ENCODE measurements around the gene PSTPIP2.
"Not testable (repeated sequence)": the region's sequence is repeated elsewhere in the genome, so short reads cannot be mapped to it uniquely, and the experiment has no call there.

The PSTPIP2 gene

DNA sequence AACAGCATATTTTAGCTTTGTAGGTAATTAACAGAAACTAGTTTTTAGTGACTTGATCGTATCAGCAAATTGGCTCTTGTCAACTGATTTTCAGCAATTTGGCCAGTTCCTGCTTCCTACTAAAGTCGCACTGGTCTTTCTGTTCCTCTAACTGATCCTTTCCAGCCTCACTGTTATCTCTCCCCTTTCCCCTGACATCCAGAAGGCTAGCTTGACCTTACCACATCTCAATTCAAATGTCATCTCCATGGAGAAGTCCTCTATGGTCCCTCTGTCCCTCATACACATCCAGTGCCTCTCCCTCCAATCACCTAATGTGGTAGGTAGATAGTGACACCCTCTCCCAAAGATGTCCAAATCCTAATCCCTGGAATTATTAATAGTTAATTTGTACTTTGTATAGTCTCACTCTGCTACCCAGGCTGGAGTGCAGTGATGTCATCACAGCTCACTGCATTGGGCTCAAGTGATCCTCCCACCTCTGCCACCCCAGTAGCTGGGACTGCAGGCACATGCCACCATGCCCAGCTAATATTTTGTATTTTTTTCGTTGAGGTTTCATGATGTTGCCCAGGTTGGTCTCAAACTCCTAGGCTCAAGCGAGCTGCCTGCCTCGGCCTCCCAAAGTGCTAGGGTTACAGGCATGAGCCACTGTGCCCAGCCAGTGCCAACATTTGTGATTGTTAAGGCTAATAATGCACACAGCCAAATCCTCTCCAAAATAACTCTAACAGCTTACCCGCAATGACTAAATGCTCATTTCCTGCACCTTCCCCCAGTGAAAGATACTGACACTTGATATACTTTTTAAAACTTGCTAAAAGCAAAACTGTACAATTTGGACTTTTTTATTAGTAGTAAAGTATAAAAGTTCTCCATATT lies 16.9 kb downstream of the PSTPIP2 start:
- Histone ChIP-seq H3K36me3 (ENCODE audit: control insufficient read depth, insufficient read depth, low read length) (no peaks in the 10 kb centered on the region), H3K4me1 (ENCODE audit: control insufficient read depth, insufficient read depth, low read length, poor library complexity, severe bottlenecking) (peaks cover 12% of the 10 kb centered on the region), H3K4me3 (ENCODE audit: insufficient read depth, low read depth, low read length, poor library complexity, severe bottlenecking) (no peak overlapping the region), H3K27ac (ENCODE audit: insufficient read depth, low read length, poor library complexity, severe bottlenecking) (peak overlapping the region; percentile 5), H3K9me3 (ENCODE audit: control insufficient read depth, low read length) (no peaks in the 10 kb centered on the region), H3K27me3 (replicated peaks; ENCODE audit: control insufficient read depth, insufficient read depth, low read length, poor library complexity, severe bottlenecking) (no peaks in the 10 kb centered on the region)
- DNase-seq: no peak

DNA sequence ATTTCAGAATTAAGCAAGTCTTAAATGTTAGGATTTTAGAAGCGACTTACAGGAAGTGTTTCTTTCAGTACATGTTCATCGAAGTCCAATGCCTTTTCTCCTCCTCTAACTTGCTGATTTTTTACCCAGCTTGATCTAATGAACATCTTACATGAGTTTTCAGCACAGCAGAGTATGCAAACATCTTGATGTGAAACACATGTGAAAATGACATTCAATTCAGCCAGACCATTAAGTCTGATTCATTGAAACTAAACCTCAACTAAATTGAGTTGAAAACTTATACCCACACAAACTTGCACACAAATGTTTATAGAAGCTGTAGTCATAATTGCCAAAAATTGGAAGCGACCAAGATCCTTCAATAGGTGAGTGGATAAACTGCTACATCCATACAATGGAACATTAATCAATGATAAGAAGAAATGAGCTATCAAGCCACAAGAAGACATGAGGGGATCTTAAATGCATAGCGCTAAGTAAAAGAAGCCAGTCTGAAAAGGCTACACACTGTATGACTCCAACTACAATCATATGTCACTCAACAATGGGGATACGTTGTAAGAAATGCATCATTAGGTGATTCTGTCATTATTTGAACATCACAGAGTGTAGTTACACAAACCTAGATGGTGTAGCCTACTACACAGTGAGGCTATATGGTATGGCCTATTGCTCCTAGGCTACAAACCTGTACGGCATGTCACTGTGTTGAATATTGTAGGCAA lies 18.5 kb downstream of the PSTPIP2 start:
- Histone ChIP-seq H3K27me3 (replicated peaks; ENCODE audit: control insufficient read depth, insufficient read depth, low read length, poor library complexity, severe bottlenecking) (no peaks in the 10 kb centered on the region), H3K9me3 (ENCODE audit: control insufficient read depth, low read length) (no peaks in the 10 kb centered on the region), H3K36me3 (ENCODE audit: control insufficient read depth, insufficient read depth, low read length) (no peaks in the 10 kb centered on the region), H3K4me3 (ENCODE audit: insufficient read depth, low read depth, low read length, poor library complexity, severe bottlenecking) (no peak overlapping the region), H3K27ac (ENCODE audit: insufficient read depth, low read length, poor library complexity, severe bottlenecking) (no peak overlapping the region), H3K4me1 (ENCODE audit: control insufficient read depth, insufficient read depth, low read length, poor library complexity, severe bottlenecking) (peaks cover 12% of the 10 kb centered on the region)
- DNase-seq: no peak

DNA sequence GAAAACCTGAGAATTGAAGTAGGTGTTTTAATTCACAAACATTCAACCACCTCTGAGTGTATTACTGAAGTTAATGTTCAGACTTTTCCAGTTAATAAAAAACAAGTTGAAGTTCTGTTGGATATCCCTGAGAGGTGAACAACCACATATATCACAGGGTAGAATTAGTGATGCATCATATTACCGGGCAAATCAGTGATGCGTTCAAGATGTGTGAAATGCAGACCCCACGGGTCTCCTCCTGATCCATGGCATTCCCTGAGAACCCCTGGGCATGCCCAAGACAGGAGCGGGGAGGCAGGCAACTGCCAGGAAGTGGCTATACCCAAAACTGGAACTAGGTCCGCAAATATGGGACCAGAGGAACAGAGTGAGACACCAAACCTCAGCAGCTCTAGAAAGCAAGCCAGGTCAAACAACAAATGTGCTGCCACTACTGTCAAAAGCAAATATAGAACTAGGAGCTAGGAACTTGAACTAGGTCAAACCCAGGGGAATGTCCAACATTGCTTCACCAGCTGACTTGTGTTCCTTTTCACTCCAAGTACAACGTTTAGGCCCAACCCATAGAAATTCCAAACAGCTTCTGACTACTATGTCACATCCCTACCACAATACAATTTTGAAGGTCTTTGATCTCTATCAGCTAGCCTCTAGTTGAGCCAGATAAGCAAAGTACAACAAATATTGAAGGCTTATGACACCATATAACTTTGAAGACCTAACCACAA lies 20.2 kb downstream of the PSTPIP2 start:
- Histone ChIP-seq H3K4me1 (ENCODE audit: control insufficient read depth, insufficient read depth, low read length, poor library complexity, severe bottlenecking) (peaks cover 12% of the 10 kb centered on the region), H3K4me3 (ENCODE audit: insufficient read depth, low read depth, low read length, poor library complexity, severe bottlenecking) (no peak overlapping the region), H3K36me3 (ENCODE audit: control insufficient read depth, insufficient read depth, low read length) (no peaks in the 10 kb centered on the region), H3K27ac (ENCODE audit: insufficient read depth, low read length, poor library complexity, severe bottlenecking) (no peak overlapping the region), H3K27me3 (replicated peaks; ENCODE audit: control insufficient read depth, insufficient read depth, low read length, poor library complexity, severe bottlenecking) (no peaks in the 10 kb centered on the region), H3K9me3 (ENCODE audit: control insufficient read depth, low read length) (no peaks in the 10 kb centered on the region)
- no peak for DNase-seq

DNA sequence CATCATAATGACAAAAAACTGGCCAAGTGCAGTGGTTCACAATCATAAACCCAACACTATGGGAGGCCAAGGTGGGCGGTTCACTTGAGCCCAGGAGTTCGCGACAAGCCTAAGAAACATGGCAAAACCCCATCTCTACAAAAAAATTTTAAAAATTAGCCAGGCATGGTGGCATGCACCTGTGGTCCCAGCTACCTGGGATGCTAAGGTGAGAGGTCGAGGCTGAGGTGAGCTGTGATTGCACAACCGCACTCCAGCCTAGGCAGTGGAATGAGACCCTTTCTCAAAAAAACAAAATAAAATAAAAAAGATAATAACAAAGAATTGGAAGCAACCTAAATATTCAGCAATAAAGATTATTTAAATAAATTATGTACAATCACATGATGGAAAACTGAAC lies 21.8 kb downstream of the PSTPIP2 start:
- Histone ChIP-seq H3K9me3 (ENCODE audit: control insufficient read depth, low read length) (no peaks in the 10 kb centered on the region), H3K4me1 (ENCODE audit: control insufficient read depth, insufficient read depth, low read length, poor library complexity, severe bottlenecking) (peaks cover 10% of the 10 kb centered on the region), H3K27me3 (replicated peaks; ENCODE audit: control insufficient read depth, insufficient read depth, low read length, poor library complexity, severe bottlenecking) (no peaks in the 10 kb centered on the region), H3K27ac (ENCODE audit: insufficient read depth, low read length, poor library complexity, severe bottlenecking) (no peak overlapping the region), H3K36me3 (ENCODE audit: control insufficient read depth, insufficient read depth, low read length) (no peaks in the 10 kb centered on the region), H3K4me3 (ENCODE audit: insufficient read depth, low read depth, low read length, poor library complexity, severe bottlenecking) (no peak overlapping the region)
- no peak for DNase-seq

DNA sequence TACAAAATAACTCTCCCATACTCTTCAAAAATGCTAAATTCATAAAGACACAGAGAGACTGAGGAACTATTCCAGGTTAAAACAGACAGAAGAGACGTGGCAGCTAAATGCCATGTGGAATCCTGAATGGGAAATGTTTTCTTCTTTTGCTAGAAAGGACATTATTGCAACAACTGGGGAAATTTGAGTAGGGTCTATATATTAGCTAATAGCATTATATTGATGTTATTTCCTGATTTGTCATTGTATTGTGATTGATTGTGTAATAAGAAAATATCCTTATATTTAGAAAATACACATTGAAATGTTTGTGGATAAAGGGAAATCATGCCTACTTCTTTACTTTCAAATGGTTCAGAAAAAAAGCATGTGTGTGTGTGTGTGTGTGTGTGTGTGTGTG lies 23.4 kb downstream of the PSTPIP2 start:
- Histone ChIP-seq H3K4me1 (ENCODE audit: control insufficient read depth, insufficient read depth, low read length, poor library complexity, severe bottlenecking) (peaks cover 6% of the 10 kb centered on the region), H3K36me3 (ENCODE audit: control insufficient read depth, insufficient read depth, low read length) (no peaks in the 10 kb centered on the region), H3K27ac (ENCODE audit: insufficient read depth, low read length, poor library complexity, severe bottlenecking) (no peak overlapping the region), H3K9me3 (ENCODE audit: control insufficient read depth, low read length) (no peaks in the 10 kb centered on the region), H3K4me3 (ENCODE audit: insufficient read depth, low read depth, low read length, poor library complexity, severe bottlenecking) (no peak overlapping the region), H3K27me3 (replicated peaks; ENCODE audit: control insufficient read depth, insufficient read depth, low read length, poor library complexity, severe bottlenecking) (no peaks in the 10 kb centered on the region)
- DNase-seq: no peak

DNA sequence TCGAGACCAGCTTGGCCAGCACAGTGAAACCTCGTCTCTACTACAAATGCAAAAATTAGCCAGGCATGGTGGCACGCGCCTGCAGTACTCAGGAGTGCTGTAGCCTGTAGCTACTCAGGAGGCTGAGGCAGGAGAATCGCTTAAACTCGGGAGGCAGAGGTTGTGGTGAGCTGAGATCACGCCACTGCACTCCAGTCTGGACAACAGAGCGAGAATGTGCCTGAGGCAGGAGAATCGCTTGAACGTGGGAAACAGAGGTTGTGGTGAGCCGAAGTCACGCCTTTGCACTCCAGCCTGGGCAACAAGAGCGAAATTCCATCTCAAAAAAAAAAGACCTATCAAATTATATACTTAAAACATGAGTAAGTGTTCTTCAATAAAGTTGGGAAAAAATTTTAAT lies 24.7 kb downstream of the PSTPIP2 start:
- not testable (repeated sequence) for H3K27me3 ChIP-seq (replicated peaks; ENCODE audit: control insufficient read depth, insufficient read depth, low read length, poor library complexity, severe bottlenecking); H3K4me3 ChIP-seq (ENCODE audit: insufficient read depth, low read depth, low read length, poor library complexity, severe bottlenecking); H3K9me3 ChIP-seq (ENCODE audit: control insufficient read depth, low read length); H3K27ac ChIP-seq (ENCODE audit: insufficient read depth, low read length, poor library complexity, severe bottlenecking); DNase-seq; H3K36me3 ChIP-seq (ENCODE audit: control insufficient read depth, insufficient read depth, low read length)
- peaks cover 11% of the 10 kb centered on the region for H3K4me1 ChIP-seq (ENCODE audit: control insufficient read depth, insufficient read depth, low read length, poor library complexity, severe bottlenecking)

DNA sequence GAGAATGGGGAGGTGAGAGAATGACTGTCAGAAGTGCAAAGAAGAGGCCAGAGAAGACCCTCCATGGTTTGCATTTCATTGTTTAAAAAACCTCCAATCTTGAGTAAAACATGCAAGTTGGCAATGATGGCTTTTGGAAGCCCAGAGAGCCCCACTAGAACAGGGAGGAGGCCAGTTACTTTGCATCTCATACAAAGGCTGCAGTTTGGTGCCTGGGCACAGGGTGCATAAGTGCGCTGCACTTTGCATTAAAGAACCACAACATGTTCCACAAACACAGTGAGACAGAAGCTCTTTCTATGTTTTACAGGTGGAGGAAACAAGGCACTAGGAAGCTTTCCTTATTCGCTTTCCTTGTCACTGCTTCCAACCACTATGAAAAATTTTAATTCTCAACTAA lies 25.4 kb downstream of the PSTPIP2 start:
- H3K4me1 ChIP-seq (ENCODE audit: control insufficient read depth, insufficient read depth, low read length, poor library complexity, severe bottlenecking): peaks cover 13% of the 10 kb centered on the region
- DNase-seq: no peak
- no peak overlapping the region for H3K4me3 ChIP-seq (ENCODE audit: insufficient read depth, low read depth, low read length, poor library complexity, severe bottlenecking)

DNA sequence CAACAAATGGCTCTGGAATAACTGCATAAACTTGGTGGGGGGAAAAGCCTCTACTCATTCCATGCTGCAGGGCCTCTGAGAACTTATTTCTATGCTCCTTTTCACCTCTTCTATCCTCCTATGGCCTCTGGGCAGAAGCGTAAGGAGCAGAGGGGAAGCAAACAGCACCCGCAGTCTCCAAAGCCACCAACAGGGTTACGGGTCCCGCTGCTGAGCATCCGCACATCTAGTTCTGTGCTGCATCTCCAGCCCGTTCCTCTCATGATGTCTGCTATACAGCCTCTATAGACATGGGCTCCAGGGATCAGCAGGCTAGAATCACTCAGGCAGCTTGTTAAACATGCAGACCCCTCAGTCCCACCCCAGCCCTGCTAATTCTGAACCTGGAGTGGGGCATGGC lies 25.9 kb downstream of the PSTPIP2 start:
- DNase-seq: no peak
- no peak overlapping the region for H3K27ac ChIP-seq (ENCODE audit: insufficient read depth, low read length, poor library complexity, severe bottlenecking)
- peaks cover 15% of the 10 kb centered on the region for H3K4me1 ChIP-seq (ENCODE audit: control insufficient read depth, insufficient read depth, low read length, poor library complexity, severe bottlenecking)
- no peaks in the 10 kb centered on the region for H3K27me3 ChIP-seq (replicated peaks; ENCODE audit: control insufficient read depth, insufficient read depth, low read length, poor library complexity, severe bottlenecking)
- H3K9me3 ChIP-seq (ENCODE audit: control insufficient read depth, low read length): no peaks in the 10 kb centered on the region
- no peaks in the 10 kb centered on the region for H3K36me3 ChIP-seq (ENCODE audit: control insufficient read depth, insufficient read depth, low read length)
- H3K4me3 ChIP-seq (ENCODE audit: insufficient read depth, low read depth, low read length, poor library complexity, severe bottlenecking): no peak overlapping the region

More for the DNA sequence above, 25.4 kb downstream of the PSTPIP2 start:
- Histone ChIP-seq H3K9me3 (ENCODE audit: control insufficient read depth, low read length) (no peaks in the 10 kb centered on the region), H3K27ac (ENCODE audit: insufficient read depth, low read length, poor library complexity, severe bottlenecking) (no peak overlapping the region), H3K36me3 (ENCODE audit: control insufficient read depth, insufficient read depth, low read length) (no peaks in the 10 kb centered on the region), H3K27me3 (replicated peaks; ENCODE audit: control insufficient read depth, insufficient read depth, low read length, poor library complexity, severe bottlenecking) (no peaks in the 10 kb centered on the region)

DNA sequence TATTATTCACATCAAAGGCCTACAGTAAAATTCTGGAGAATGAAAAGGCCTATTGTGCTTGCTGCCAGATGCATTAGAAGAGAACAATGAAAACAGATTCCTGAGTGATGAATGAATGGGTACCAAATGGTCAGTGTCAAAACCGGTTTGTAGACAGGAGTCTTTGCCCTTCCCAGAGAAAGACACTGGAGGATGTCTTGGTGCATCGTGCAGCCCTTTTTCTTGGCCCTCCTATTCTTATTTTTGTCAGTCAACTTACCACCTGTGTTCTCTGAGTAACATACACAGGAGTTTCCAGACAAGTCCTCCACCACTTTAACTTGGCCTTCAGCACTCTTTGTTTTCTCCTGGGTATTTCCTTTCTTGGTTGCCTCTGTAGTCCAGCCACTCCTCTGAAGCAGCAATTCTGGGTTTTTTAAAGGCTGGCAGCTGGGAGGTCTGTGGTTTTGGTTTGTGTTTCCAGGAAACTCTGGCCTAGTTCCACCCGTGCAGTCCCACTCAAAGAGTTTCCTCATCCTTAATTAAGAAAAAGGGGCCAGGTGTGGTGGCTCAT lies 29.4 kb downstream of the PSTPIP2 start:
- no peak overlapping the region for H3K27ac ChIP-seq (ENCODE audit: insufficient read depth, low read length, poor library complexity, severe bottlenecking)
- no peaks in the 10 kb centered on the region for H3K27me3 ChIP-seq (replicated peaks; ENCODE audit: control insufficient read depth, insufficient read depth, low read length, poor library complexity, severe bottlenecking)
- no peaks in the 10 kb centered on the region for H3K36me3 ChIP-seq (ENCODE audit: control insufficient read depth, insufficient read depth, low read length)
- H3K9me3 ChIP-seq (ENCODE audit: control insufficient read depth, low read length): no peaks in the 10 kb centered on the region
- H3K4me1 ChIP-seq (ENCODE audit: control insufficient read depth, insufficient read depth, low read length, poor library complexity, severe bottlenecking): peaks cover 25% of the 10 kb centered on the region
- DNase-seq: no peak
- H3K4me3 ChIP-seq (ENCODE audit: insufficient read depth, low read depth, low read length, poor library complexity, severe bottlenecking): no peak overlapping the region

Measured in effector memory CD4-positive, alpha-beta T cell (primary cell).